A549 (cell line): ENCODE measurements around the gene TFAP2B. TPM values are rescaled to one million over a fixed set of nuclear protein-coding genes. Genes with fewer than 3 reads are reported as not detected.

Experiments
- ATAC-seq, 2 experiments: fragments of 200-7000 bp in 1 of 2; fragments of >200 bp in 1 of 2; cut with Nextera tagmentation in 1 of 2; cut with Tn5 transposase in 1 of 2; 3 replicates each; pipeline versions ENCODE4 v1.8.0 to v1.9.1; 2018 to 2020; ENCODE audit warnings: mild to moderate bottlenecking in 1 of 2, moderate library complexity in 1 of 2
- CTCF ChIA-PET: fragments of 300-600 bp; sonication (Branson Sonifier 250); formaldehyde crosslinking; extraction: SDS; loops from one replicate; lab custom pipeline; 2021; ENCODE audit warnings: antibody characterized with exemption, inconsistent platforms; lab: Yijun Ruan, JAX
- POLR2A ChIA-PET: fragments of 350-600 bp; formaldehyde crosslinking; extraction: SDS; loops from one replicate; lab custom pipeline; 2021; ENCODE audit warnings: antibody characterized with exemption, inconsistent platforms; lab: Yijun Ruan, JAX
- DNase-seq, 2 experiments: peaks; one replicate each; pipeline versions ENCODE4 v3.0.0 to v3.0.0-alpha.2; 2011 to 2016; ENCODE audit warnings: low read depth in 1 of 2, low spot score in 1 of 2
- FAIRE-seq: peaks from 2 replicates; lab custom pipeline; 2011; peaks lifted over from hg19 to GRCh38; lab: Jason Lieb, UNC
- H3K27ac ChIP-seq, 2 experiments: fragments of >200 bp; sonication (Bioruptor Twin); formaldehyde crosslinking; 3 replicates each; pipeline ENCODE4 v1.5.1; 2016 to 2017
- H3K4me1 ChIP-seq: fragments of >200 bp; sonication (Bioruptor Twin); formaldehyde crosslinking; 3 replicates; pipeline ENCODE4 v1.6.1; 2016
- H3K4me2 ChIP-seq: fragments of >200 bp; sonication (Bioruptor Twin); formaldehyde crosslinking; 3 replicates; pipeline ENCODE4 v1.6.1; 2016
- H3K4me3 ChIP-seq: fragments of >200 bp; sonication (Bioruptor Twin); formaldehyde crosslinking; 3 replicates; pipeline ENCODE4 v1.5.1; 2016
- H3K9me3 ChIP-seq: fragments of >200 bp; sonication (Bioruptor Twin); formaldehyde crosslinking; 3 replicates; pipeline ENCODE4 v1.6.1; 2016
- BHLHE40 ChIP-seq: IDR thresholded peaks from 2 replicates; pipeline ENCODE4 v1.6.1; 2012; ENCODE audit warnings: low read depth, low read length, inconsistent platforms
- CBX2 ChIP-seq: fragments of 200-600 bp; sonication (generic); IDR thresholded peaks from 2 replicates; pipeline ENCODE4 v1.6.1; 2016; ENCODE audit warnings: low read depth, mild to moderate bottlenecking, borderline replicate concordance
- CBX8 ChIP-seq: fragments of 200-600 bp; sonication (generic); IDR thresholded peaks from 2 replicates; pipeline ENCODE4 v1.6.1; 2016
- CHD4 ChIP-seq: fragments of 200-600 bp; sonication (generic); IDR thresholded peaks from 2 replicates; pipeline ENCODE4 v1.6.1; 2016; ENCODE audit warnings: antibody characterized with exemption, mild to moderate bottlenecking, borderline replicate concordance
- EHF ChIP-seq: fragments of 250-450 bp; sonication (Bioruptor Pico); IDR thresholded peaks from 2 replicates; pipeline ENCODE4 v1.5.0; 2020; ENCODE audit warnings: mild to moderate bottlenecking
- EHMT2 ChIP-seq: fragments of 200-600 bp; sonication (generic); IDR thresholded peaks from 2 replicates; pipeline ENCODE4 v1.6.1; 2016; ENCODE audit warnings: antibody characterized with exemption, low read depth, mild to moderate bottlenecking, moderate library complexity
- EP300 ChIP-seq, 2 experiments: fragments of >200 bp; sonication (Bioruptor Twin); formaldehyde crosslinking; IDR thresholded peaks; 2 replicates in 1 of 2; 3 replicates in 1 of 2; pipeline ENCODE4 v1.6.1; 2016 to 2017
- FOSL2 ChIP-seq, 2 experiments: fragments of 450-650 bp in 1 of 2; fragments of >200 bp in 1 of 2; sonication (Bioruptor Twin) in 1 of 2; formaldehyde crosslinking; IDR thresholded peaks; 2 replicates each; pipeline versions ENCODE4 v1.5.0 to v1.6.1; 2016 to 2020; ENCODE audit warnings: mild to moderate bottlenecking in 1 of 2, moderate library complexity in 1 of 2
- GATA3 ChIP-seq: IDR thresholded peaks from 2 replicates; pipeline ENCODE4 v1.6.1; 2012; ENCODE audit warnings: borderline replicate concordance
- HOXB13 ChIP-seq: fragments of 250-450 bp; sonication (Bioruptor Pico); IDR thresholded peaks from 2 replicates; pipeline ENCODE4 v1.5.0; 2020; ENCODE audit warnings: low read depth, mild to moderate bottlenecking, moderate library complexity
- JUNB ChIP-seq: fragments of >200 bp; sonication (Bioruptor Twin); formaldehyde crosslinking; IDR thresholded peaks from 2 replicates; pipeline ENCODE4 v1.6.1; 2016
- KDM1A ChIP-seq: fragments of 200-600 bp; sonication (generic); IDR thresholded peaks from 2 replicates; pipeline ENCODE4 v1.6.1; 2016; ENCODE audit warnings: low read depth, mild to moderate bottlenecking
- MAZ ChIP-seq: fragments of 150-350 bp; IDR thresholded peaks from 2 replicates; pipeline ENCODE4 v1.6.1; 2014; ENCODE audit warnings: antibody characterized with exemption, low read depth, low read length, borderline replicate concordance
- NFE2L2 ChIP-seq: fragments of 150-350 bp; conservative IDR thresholded peaks from 2 replicates; pipeline ENCODE4 v1.6.1; 2014; ENCODE audit warnings: low read length
- NPAS2 ChIP-seq: fragments of 250-450 bp; sonication (Bioruptor Pico); IDR thresholded peaks from 2 replicates; pipeline ENCODE4 v1.8.0; 2022; ENCODE audit warnings: mild to moderate bottlenecking, moderate library complexity, borderline replicate concordance
- PHF8 ChIP-seq: fragments of 200-600 bp; sonication (generic); IDR thresholded peaks from 2 replicates; pipeline ENCODE4 v1.6.1; 2016; ENCODE audit warnings: low read depth, mild to moderate bottlenecking, antibody characterized with exemption, moderate library complexity, borderline replicate concordance
- POLR2A ChIP-seq: IDR thresholded peaks from 2 replicates; pipeline ENCODE4 v1.6.1; 2012; ENCODE audit warnings: mild to moderate bottlenecking, low read length
- POLR2AphosphoS2 ChIP-seq: conservative IDR thresholded peaks from 2 replicates; pipeline ENCODE4 v1.6.1; 2012; ENCODE audit warnings: low read length, improper control_type of control experiment, inconsistent platforms
- RARB ChIP-seq: fragments of 250-450 bp; sonication (Bioruptor Pico); IDR thresholded peaks from 2 replicates; pipeline ENCODE4 v1.8.0; 2021; ENCODE audit warnings: mild to moderate bottlenecking, moderate library complexity
- RCOR1 ChIP-seq: fragments of 150-350 bp; IDR thresholded peaks from 2 replicates; pipeline ENCODE4 v1.6.1; 2014; ENCODE audit warnings: antibody characterized with exemption, low read length, low read depth
- REST ChIP-seq: fragments of 200-600 bp; sonication (generic); IDR thresholded peaks from 2 replicates; pipeline ENCODE4 v1.6.1; 2016; ENCODE audit warnings: antibody characterized with exemption, mild to moderate bottlenecking, moderate library complexity
- USF2 ChIP-seq: fragments of 450-650 bp; IDR thresholded peaks from 2 replicates; pipeline ENCODE4 v1.6.1; 2014; ENCODE audit warnings: antibody characterized with exemption
- ZC3H11A ChIP-seq: fragments of 450-650 bp; IDR thresholded peaks from 2 replicates; pipeline ENCODE4 v1.6.1; 2014; ENCODE audit warnings: antibody characterized with exemption, mild to moderate bottlenecking
- ZFP36 ChIP-seq: fragments of 450-650 bp; IDR thresholded peaks from 2 replicates; pipeline ENCODE4 v1.6.1; 2014; ENCODE audit warnings: borderline replicate concordance; ENCODE audit not compliant: partially characterized antibody
- WGBS: methylation state at CpG from one replicate; pipeline ENCODE4 v1.1.6; 2017; ENCODE audit errors: missing lambda C conversion rate; 5-methylcytosine and 5-hydroxymethylcytosine counted together
- polyA plus RNA-seq, 4 experiments: library from polyadenylated mRNA; depleted of rRNA in 3 of 4; stranded (reverse); fragments of >200 nt; fragmentation: RNase III in 1 of 4; extraction: RNeasy Plus Mini Kit Qiagen cat#74134 plus additional on column Dnase treatment in 1 of 4; gene quantifications; 2 replicates in 3 of 4; 3 replicates in 1 of 4; pipeline ENCODE4 v1.2.3, GENCODE V29; 2011 to 2017

Gene TFAP2B
- polyA plus RNA-seq, 2 of the 4 experiments (the other 2 are of a cell fraction): not detected

- Histone ChIP-seq H3K4me2 (no peak overlapping the region), H3K4me3 (no peak overlapping the region), H3K4me1 (no peaks in the 10 kb centered on the region), H3K27ac (no peak overlapping the region)
- no peak for DNase-seq
- no peak for TF ChIP-seq BHLHE40
- no peak for TF ChIP-seq USF2
- TF ChIP-seq CHD4: no peak
- TF ChIP-seq EP300 (IDR thresholded peaks at IDR 0.05): no peak
- TF ChIP-seq ZC3H11A: no peak
- TF ChIP-seq RARB: no peak
- TF ChIP-seq MAZ: no peak
- TF ChIP-seq EHF (CRISPR knock-in tag): no peak
- TF ChIP-seq HOXB13 (CRISPR knock-in tag): no peak
- TF ChIP-seq, all 56 proteins: peak for 0
- ChIA-PET POLR2A (no interaction called here), CTCF (no interaction called here)
- no peaks in the 10 kb centered on the region for H3K9me3 ChIP-seq
- WGBS: 17% methylated on average over 2 of the region's 2 CpGs
- ATAC-seq: no peak
- no peak for FAIRE-seq
Measured at GRCh38 chr6:50824552-50824951, 5.9 kb downstream of the TFAP2B start.

DNA sequence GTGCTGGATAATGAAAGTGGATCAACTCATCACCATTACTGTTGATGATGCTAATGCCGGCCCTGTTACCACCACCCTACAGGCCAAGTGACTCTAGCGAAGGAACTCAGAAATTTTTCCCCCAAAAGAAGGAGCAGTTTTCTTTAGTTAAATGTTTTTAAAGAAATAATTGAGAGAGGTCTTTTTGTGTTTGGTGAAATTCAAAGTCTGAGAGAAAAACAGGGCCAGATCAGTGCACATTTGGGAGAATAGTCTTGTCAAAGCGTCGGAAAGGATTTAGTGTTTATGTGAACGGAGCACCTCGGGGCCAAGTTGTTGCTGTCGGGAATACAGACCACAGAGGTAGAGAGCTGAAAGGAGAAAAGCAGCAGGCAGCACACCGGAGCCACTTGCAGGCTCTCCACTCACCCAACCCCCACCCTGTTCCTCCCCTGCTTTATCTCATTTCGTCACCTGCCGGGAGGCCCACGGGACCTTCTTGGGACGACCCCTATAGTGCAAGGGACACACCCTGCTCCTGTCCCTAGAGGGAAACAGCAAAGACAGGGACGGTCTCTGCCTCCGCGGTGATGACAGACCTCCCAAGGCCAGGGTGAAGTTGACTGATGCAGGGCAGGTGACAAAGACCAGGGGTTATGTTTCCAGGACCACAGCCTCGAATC, 6.8 kb downstream of the TFAP2B start:
- 35% methylated on average over 9 of the region's 16 CpGs for WGBS
- ATAC-seq (no peak), DNase-seq (no peak), FAIRE-seq (no peak)
- H3K9me3 ChIP-seq: no peaks in the 10 kb centered on the region
- H3K27ac ChIP-seq: no peak overlapping the region
- TF ChIP-seq FOSL2 (IDR thresholded peaks at IDR 0.05) (no peak), FOSL2 (CRISPR knock-in tag; IDR thresholded peaks at IDR 0.05) (no peak), NFE2L2 (no peak), ZFP36 (no peak), GATA3 (no peak)
- CTCF ChIA-PET: no interaction called here
- no peak overlapping the region for H3K4me3 ChIP-seq
- no peak overlapping the region for H3K4me2 ChIP-seq
- POLR2A ChIA-PET: no interaction called here
- H3K4me1 ChIP-seq: no peaks in the 10 kb centered on the region

GRCh38 chr6:50826037-50826761, 7.5 kb downstream of the TFAP2B start:
- Histone ChIP-seq H3K4me2 (no peak overlapping the region), H3K4me1 (no peaks in the 10 kb centered on the region), H3K9me3 (no peaks in the 10 kb centered on the region), H3K27ac (no peak overlapping the region), H3K4me3 (no peak overlapping the region)
- DNase-seq (no peak), ATAC-seq (no peak), FAIRE-seq (no peak)
- no peak for TF ChIP-seq EHF (CRISPR knock-in tag)
- no peak for TF ChIP-seq REST
- TF ChIP-seq ZFP36: no peak
- TF ChIP-seq KDM1A: no peak
- TF ChIP-seq EHMT2: no peak
- no peak for TF ChIP-seq CBX2
- TF ChIP-seq NPAS2 (CRISPR knock-in tag): no peak
- TF ChIP-seq CBX8: no peak
- TF ChIP-seq JUNB: no peak
- no peak for TF ChIP-seq POLR2AphosphoS2
- no peak for TF ChIP-seq RCOR1
- TF ChIP-seq PHF8: no peak
- no peak for TF ChIP-seq POLR2A
- ChIA-PET CTCF (no interaction called here), POLR2A (no interaction called here)
- 66% methylated on average over 16 of the region's 19 CpGs for WGBS
